Ectodermal cell (in vitro differentiated cells): ENCODE results near the gene B3GAT1.
"Not testable (repeated sequence)": the region's sequence is repeated elsewhere in the genome, so short reads cannot be mapped to it uniquely, and the experiment has no call there.

Experiments
- H3K27ac ChIP-seq: 2 replicates; pipeline ENCODE4 v1.7.0; 2013; ENCODE audit warnings: mild to moderate bottlenecking, low read depth, low read length; ENCODE audit not compliant: insufficient read depth, poor library complexity, severe bottlenecking
- H3K27me3 ChIP-seq: 2 replicates; pipeline ENCODE4 v1.7.0; 2013; ENCODE audit warnings: mild to moderate bottlenecking, low read length; ENCODE audit not compliant: insufficient read depth, control insufficient read depth, poor library complexity, severe bottlenecking
- H3K36me3 ChIP-seq: one replicate; pipeline ENCODE4 v1.7.0; 2013; ENCODE audit warnings: low read length; ENCODE audit not compliant: control insufficient read depth, insufficient read depth
- H3K4me1 ChIP-seq: one replicate; pipeline ENCODE4 v1.7.0; 2013; ENCODE audit warnings: low read length; ENCODE audit not compliant: control insufficient read depth, insufficient read depth
- H3K4me3 ChIP-seq: 2 replicates; pipeline ENCODE4 v1.7.0; 2013; ENCODE audit warnings: low read depth, low read length, control low read depth; ENCODE audit not compliant: insufficient read depth
- H3K9me3 ChIP-seq: 2 replicates; pipeline ENCODE4 v1.7.0; 2013; ENCODE audit warnings: mild to moderate bottlenecking, low read length, moderate library complexity; ENCODE audit not compliant: control insufficient read depth
- WGBS, 2 experiments: methylation state at CpG; one replicate each; pipeline ENCODE4 v1.1.7; 2013; ENCODE audit warnings: missing lambda C conversion rate in 2 of 2; 5-methylcytosine and 5-hydroxymethylcytosine counted together

B3GAT1 gene

DNA sequence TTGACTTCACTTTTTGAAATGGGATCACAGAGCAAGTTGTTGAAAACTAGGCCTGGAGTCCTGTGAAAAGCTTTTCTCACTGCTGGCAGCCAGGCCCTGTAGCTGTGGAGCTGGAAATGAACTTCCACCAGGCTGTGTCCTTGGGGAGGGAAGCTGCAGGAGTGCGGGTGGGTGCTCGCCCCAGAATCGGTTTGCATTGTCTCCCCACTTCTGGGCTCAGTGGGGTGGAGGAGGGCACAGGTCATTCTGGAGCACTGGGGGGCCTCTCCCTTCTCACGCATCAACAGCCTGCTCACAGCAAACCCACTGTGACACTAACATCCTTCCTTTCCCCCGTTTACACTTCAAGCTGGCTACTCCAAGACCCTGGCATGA is 65.1 kb downstream of the B3GAT1 start:
- no peaks in the 10 kb centered on the region for H3K4me1 ChIP-seq
- WGBS, 2 experiments = 87 to 89% methylated on average over 5 of the region's 5 CpGs
- H3K27ac ChIP-seq = no peak overlapping the region

GRCh38 chr11:134346101-134346975 is 65.7 kb downstream of the B3GAT1 start:
- Histone ChIP-seq H3K9me3 (no peaks in the 10 kb centered on the region), H3K27me3 (no peaks in the 10 kb centered on the region), H3K4me1 (no peaks in the 10 kb centered on the region), H3K27ac (no peak overlapping the region), H3K4me3 (no peak overlapping the region), H3K36me3 (no peaks in the 10 kb centered on the region)
- WGBS, 2 experiments = 91% methylated on average over 22 of the region's 22 CpGs

More for the DNA sequence above, 65.1 kb downstream of the B3GAT1 start:
- no peak overlapping the region for H3K4me3 ChIP-seq
- H3K9me3 ChIP-seq = no peaks in the 10 kb centered on the region
- H3K36me3 ChIP-seq = no peaks in the 10 kb centered on the region
- no peaks in the 10 kb centered on the region for H3K27me3 ChIP-seq

GRCh38 chr11:134345237-134345550 is 66.8 kb downstream of the B3GAT1 start:
- WGBS, 2 experiments = 91 to 92% methylated on average over 4 of the region's 4 CpGs
- H3K27ac ChIP-seq = no peak overlapping the region
- no peak overlapping the region for H3K4me3 ChIP-seq

DNA sequence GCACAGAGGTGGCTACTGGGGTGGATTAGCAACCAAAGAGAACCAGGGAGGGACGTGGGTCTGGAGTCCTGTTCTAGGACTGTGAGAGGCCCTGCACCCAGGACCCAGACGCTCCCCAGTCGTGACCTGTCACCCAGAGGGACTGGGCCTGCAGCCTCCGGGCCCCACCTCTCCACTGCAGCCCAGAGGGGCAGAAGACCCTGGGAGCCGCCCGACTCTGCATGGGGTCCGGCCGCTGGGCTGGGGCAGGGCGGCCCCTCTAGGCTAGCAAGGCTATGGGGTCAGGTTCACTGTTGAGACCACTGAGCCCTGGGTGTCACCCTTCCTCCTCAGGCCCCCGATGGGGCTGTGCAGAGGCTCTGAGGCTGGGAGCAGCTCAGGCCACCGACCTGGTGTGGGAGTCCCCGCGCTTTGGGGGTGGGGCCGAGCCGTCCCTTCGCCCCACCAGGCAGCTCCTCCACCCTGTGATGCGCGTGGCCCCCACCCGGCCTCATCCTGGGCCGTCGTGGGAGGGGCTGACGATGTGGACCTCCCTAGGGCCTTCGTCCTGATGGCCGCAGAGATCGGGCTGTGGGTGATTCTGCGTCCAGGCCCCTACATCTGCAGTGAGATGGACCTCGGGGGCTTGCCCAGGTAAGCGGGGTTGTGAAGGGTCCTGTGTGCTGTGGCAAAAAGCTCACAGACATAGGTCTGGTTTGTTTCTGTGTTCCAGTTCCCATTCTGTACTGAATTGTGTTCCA is 67.4 kb downstream of the B3GAT1 start:
- not testable (repeated sequence) for H3K36me3 ChIP-seq, H3K27ac ChIP-seq
- 87% methylated on average over 27 of the region's 28 CpGs for WGBS, 2 experiments

More at GRCh38 chr11:134345237-134345550, 66.8 kb downstream of the B3GAT1 start:
- H3K36me3 ChIP-seq = no peaks in the 10 kb centered on the region
- no peaks in the 10 kb centered on the region for H3K27me3 ChIP-seq
- no peaks in the 10 kb centered on the region for H3K4me1 ChIP-seq
- no peaks in the 10 kb centered on the region for H3K9me3 ChIP-seq

GRCh38 chr11:134343646-134344045 is 68.4 kb downstream of the B3GAT1 start:
- Histone ChIP-seq H3K4me3 (no peak overlapping the region), H3K36me3 (no peaks in the 10 kb centered on the region), H3K9me3 (no peaks in the 10 kb centered on the region), H3K4me1 (no peaks in the 10 kb centered on the region), H3K27ac (no peak overlapping the region), H3K27me3 (no peaks in the 10 kb centered on the region)
- WGBS, 2 experiments = 86 to 87% methylated on average over 15 of the region's 15 CpGs

More for the DNA sequence above, 67.4 kb downstream of the B3GAT1 start:
- H3K9me3 ChIP-seq, H3K27me3 ChIP-seq, H3K4me1 ChIP-seq, H3K4me3 ChIP-seq: not testable (repeated sequence)

DNA sequence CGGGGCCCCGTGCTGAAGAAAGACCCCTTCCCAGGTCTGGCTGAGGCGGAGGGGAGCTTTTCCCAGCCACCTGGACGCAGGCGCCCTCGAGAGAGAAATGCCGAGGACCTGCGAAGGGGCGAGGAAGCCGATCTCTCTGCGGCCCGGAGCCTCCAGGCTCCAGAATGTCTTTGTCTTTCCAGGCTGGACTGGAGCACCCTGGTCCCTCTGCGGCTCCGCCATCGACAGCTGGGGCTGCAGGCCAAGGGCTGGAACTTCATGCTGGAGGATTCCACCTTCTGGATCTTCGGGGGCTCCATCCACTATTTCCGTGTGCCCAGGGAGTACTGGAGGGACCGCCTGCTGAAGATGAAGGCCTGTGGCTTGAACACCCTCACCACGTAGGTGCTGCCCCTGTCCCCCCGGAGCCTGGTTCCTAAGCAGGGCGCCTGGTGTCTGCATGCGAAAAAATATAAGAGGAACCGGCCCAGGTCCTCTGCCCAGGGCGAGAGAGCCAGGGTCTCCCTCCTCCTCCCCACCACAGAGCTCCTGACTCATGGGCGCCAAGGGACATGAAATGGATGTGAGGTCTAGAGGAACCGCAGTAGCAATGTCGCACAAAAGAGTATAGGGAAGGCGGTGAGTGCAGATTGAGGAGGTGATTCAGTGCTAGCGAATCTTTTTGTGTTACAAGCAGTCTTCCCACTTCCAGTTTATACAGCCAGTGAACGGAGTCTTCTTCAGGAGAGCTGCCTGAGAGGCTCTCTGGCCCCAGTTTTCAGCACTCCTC is 69.3 kb downstream of the B3GAT1 start:
- 94% methylated on average over 30 of the region's 30 CpGs for WGBS, 2 experiments
- Histone ChIP-seq H3K36me3 (no peaks in the 10 kb centered on the region), H3K4me1 (no peaks in the 10 kb centered on the region), H3K27me3 (no peaks in the 10 kb centered on the region), H3K9me3 (no peaks in the 10 kb centered on the region), H3K27ac (no peak overlapping the region), H3K4me3 (no peak overlapping the region)

DNA sequence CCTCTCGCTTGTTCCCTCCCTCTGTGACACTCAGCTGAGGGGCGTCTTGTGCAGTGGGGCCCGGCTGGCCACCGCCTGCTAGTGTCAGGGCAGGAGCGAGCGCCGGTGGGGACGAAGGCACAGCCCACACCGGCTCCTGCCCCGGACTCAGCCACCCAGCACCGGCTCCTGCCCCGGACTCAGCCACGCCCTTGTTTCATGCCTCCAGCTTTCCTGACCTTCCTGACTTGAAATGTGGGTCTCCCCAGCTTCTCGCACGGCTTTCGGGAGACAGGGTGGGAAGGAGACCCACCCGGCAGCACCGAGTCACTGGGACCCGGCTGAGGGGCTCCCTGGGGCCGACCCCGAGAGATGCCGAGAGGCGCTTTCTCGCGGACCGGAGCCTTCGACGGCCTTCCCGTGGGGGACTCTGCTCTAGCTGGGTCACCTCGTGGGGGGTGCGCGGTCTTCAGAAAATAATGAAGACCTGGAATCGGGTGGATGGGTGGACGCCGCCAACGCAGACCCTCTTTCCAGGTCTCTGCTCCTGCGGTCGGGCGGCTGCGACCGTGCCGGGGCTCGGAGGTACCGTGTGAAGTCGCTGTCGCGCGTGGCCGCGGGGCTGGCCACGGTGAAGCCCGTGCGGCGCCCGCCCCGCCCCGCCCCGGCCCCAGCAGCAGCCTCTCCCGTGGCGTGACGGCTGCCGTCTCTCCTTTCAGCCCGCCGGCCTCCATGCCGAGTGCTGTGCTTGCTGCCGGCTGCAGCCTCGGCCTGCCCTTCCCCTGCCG is 70.1 kb downstream of the B3GAT1 start:
- Histone ChIP-seq H3K9me3 (no peaks in the 10 kb centered on the region), H3K27ac (no peak overlapping the region), H3K4me1 (no peaks in the 10 kb centered on the region), H3K27me3 (no peaks in the 10 kb centered on the region), H3K36me3 (no peaks in the 10 kb centered on the region), H3K4me3 (no peak overlapping the region)
- 94 to 96% methylated on average over 68 of the region's 68 CpGs for WGBS, 2 experiments

DNA sequence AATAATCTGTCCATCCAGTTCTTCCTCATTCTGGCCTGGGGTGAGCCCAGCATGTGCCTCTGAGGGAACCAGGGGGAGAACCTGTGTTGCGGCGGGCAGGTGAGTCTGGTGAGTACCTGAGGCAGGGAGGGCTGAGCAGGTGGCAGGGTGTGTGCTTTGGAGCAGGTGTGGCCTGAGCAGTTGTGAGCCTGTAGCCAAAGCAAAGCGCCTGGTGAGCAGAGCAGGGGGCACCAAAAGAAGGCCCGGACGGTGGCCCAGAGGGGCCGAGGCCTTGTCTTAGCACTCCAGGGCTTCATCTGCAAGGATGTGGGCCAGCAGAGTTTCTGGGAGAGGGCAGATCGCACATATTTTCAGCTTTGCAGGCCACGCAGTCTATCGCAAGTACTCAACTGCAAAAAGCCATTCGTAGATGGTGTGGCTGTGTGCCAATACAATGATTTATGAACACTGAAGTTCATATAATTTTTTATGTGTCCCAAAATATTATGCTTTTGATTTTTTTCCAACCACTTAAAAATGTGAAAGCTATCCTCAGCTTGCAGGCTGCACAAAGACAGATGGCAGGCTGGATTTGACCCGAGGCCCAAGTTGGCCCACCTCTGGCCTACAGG is 71.6 kb downstream of the B3GAT1 start:
- H3K27me3 ChIP-seq = peaks cover under 1% of the 10 kb centered on the region
- no peaks in the 10 kb centered on the region for H3K4me1 ChIP-seq
- no peaks in the 10 kb centered on the region for H3K36me3 ChIP-seq
- H3K27ac ChIP-seq = no peak overlapping the region
- no peak overlapping the region for H3K4me3 ChIP-seq
- H3K9me3 ChIP-seq = no peaks in the 10 kb centered on the region
- 93 to 97% methylated on average over 11 of the region's 11 CpGs for WGBS, 2 experiments

GRCh38 chr11:134339756-134340155 is 72.3 kb downstream of the B3GAT1 start:
- H3K27me3 ChIP-seq = peaks cover 7% of the 10 kb centered on the region
- H3K4me1 ChIP-seq = no peaks in the 10 kb centered on the region
- WGBS, 2 experiments = 86 to 91% methylated on average over 4 of the region's 4 CpGs
- no peaks in the 10 kb centered on the region for H3K36me3 ChIP-seq
- no peak overlapping the region for H3K27ac ChIP-seq
- no peaks in the 10 kb centered on the region for H3K9me3 ChIP-seq
- no peak overlapping the region for H3K4me3 ChIP-seq
